HUES6 (cell line): ENCODE results near the gene HIVEP3.

Experiments used
- H3K27ac ChIP-seq: 2 replicates; pipeline ENCODE4 v1.7.0; 2013; ENCODE audit warnings: low read depth, mild to moderate bottlenecking, low read length, inconsistent platforms
- H3K27me3 ChIP-seq: 2 replicates; pipeline ENCODE4 v1.6.1; 2013; ENCODE audit warnings: low read length; ENCODE audit not compliant: control insufficient read depth, insufficient read depth
- H3K36me3 ChIP-seq: 2 replicates; pipeline ENCODE4 v1.6.1; 2013; ENCODE audit warnings: low read length; ENCODE audit not compliant: control insufficient read depth, insufficient read depth
- H3K4me1 ChIP-seq: 2 replicates; pipeline ENCODE4 v1.6.1; 2013; ENCODE audit warnings: low read length; ENCODE audit not compliant: control insufficient read depth, insufficient read depth
- H3K4me3 ChIP-seq: 2 replicates; pipeline ENCODE4 v1.5.1; 2013; ENCODE audit warnings: low read depth, low read length
- H3K9ac ChIP-seq: one replicate; pipeline ENCODE4 v1.6.1; 2013; ENCODE audit warnings: mild to moderate bottlenecking, low read length
- H3K9me3 ChIP-seq: 2 replicates; pipeline ENCODE4 v1.6.1; 2013; ENCODE audit warnings: low read depth, low read length; ENCODE audit not compliant: control insufficient read depth, insufficient read depth

The HIVEP3 gene

DNA sequence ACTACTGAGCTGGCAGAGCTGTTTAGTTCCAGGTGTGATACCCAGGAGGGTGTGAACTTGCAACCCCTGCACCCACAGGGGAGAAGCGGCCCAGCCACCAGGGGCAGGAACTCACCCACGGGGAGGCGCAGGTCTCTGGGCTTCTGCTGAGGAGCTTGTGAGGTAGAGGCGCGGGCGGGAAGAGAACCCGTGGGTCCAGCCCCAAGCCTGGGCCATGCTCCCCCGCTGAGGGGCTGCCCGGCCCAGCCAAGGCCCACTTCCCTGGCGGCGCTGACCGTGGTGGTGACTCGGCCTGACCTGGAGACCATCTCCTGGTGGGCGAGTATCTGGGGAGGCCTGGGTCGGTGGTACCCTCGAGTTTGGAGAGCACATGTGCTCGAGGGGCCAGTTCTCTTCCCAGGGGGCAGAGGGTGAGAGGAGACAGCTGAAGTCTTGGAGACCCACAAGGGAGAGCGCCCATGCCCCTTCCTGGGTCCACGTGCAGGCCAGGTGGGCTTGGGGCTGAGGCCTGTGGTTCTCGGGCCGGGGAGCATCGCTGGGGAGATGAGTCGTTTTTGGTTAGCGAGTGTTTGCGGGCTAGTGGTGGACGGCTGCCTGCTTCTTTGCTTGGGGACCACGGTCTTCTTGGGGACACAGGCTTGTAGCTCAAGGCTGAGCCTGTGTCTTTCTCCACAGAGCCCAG is 405.9 kb downstream of the HIVEP3 start:
- Histone ChIP-seq H3K9me3 (no peaks in the 10 kb centered on the region), H3K27me3 (peaks cover 11% of the 10 kb centered on the region; the same call in 1 of the 2 replicates), H3K4me3 (no peak overlapping the region), H3K27ac (no peak overlapping the region), H3K9ac (no peak overlapping the region), H3K36me3 (no peaks in the 10 kb centered on the region), H3K4me1 (peaks cover 18% of the 10 kb centered on the region)

DNA sequence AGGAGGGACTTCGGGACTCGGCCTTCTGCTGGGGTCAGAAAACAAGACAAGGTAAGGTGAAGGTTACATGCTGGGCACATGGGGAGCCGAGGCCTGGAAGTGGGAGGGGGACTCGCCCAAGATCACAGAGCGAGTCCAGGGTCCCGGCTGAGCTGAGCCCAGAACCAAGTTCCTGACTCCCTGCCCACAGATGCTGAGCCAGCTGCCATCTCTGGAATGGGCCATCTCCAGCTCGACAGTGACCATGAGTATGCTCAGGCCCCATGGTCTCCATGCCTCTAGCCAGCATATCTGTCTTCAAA is 407.5 kb downstream of the HIVEP3 start:
- no peaks in the 10 kb centered on the region for H3K9me3 ChIP-seq
- no peak overlapping the region for H3K4me3 ChIP-seq
- peaks cover under 1% of the 10 kb centered on the region; the same call in 1 of the 2 replicates for H3K27me3 ChIP-seq
- no peak overlapping the region for H3K9ac ChIP-seq
- H3K36me3 ChIP-seq = no peaks in the 10 kb centered on the region
- no peak overlapping the region for H3K27ac ChIP-seq
- peaks cover 17% of the 10 kb centered on the region for H3K4me1 ChIP-seq

DNA sequence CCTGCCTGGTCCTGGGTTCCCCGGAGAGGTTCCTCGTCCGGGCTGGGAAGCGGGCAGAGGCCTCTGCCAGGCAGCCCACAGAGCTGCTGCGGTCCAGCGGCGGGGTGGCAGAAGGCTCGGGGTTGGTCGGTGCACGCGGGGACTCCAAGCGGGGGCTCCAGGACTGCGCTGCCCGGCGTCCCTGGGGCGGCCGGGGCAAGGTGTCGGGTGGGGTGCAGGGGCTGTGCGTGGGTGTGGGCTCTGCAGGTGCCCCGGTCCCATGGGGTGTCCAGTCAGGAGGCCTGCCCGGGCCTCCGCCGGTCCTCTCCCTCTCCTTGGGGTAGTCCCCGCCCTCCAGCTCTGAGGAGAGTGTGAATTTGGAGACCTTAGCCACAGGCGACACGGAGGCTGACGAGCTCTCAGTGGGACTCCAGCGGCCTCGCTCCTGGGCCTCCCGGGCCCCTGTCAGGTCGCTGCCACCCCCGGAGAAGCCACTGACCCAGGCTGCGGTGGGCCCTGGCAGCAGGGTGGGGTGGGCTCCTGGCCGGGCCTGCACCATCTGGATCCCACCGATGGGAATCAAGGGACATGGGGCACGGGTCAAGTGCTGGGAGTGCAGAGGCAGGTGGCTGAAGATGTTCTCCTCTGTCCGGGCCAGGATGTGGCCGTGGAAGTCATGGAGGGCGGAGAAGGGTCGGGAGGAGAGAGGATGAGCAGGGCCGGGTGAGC is 408.0 kb downstream of the HIVEP3 start:
- Histone ChIP-seq H3K9ac (no peak overlapping the region), H3K27me3 (no peaks in the 10 kb centered on the region), H3K9me3 (no peaks in the 10 kb centered on the region), H3K4me1 (peaks cover 14% of the 10 kb centered on the region), H3K36me3 (no peaks in the 10 kb centered on the region), H3K4me3 (no peak overlapping the region), H3K27ac (no peak overlapping the region)

DNA sequence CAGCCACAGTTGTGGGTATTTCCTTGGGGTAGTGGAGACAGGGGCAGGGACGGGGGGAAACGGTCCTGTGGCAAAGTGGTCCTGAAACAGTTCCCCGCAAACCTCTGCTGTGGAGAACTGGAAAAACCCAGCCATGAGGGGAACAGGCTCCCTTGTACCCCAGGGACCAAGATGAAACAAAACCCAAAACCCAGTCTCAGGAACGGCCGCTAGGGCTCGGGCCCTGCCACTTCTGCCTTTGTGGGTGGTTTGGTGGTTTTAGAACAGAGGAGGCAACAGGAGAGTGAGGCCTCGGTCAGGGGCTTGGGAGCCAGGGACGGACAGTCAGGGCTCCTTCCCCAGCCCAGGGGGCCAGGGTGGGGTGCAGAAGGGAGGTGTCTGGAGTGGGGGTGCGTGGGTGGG is 409.5 kb downstream of the HIVEP3 start:
- Histone ChIP-seq H3K36me3 (no peaks in the 10 kb centered on the region), H3K4me3 (no peak overlapping the region), H3K9me3 (no peaks in the 10 kb centered on the region), H3K9ac (no peak overlapping the region), H3K27me3 (no peaks in the 10 kb centered on the region), H3K4me1 (peaks cover 7% of the 10 kb centered on the region; the same call in 1 of the 2 replicates), H3K27ac (no peak overlapping the region)

DNA sequence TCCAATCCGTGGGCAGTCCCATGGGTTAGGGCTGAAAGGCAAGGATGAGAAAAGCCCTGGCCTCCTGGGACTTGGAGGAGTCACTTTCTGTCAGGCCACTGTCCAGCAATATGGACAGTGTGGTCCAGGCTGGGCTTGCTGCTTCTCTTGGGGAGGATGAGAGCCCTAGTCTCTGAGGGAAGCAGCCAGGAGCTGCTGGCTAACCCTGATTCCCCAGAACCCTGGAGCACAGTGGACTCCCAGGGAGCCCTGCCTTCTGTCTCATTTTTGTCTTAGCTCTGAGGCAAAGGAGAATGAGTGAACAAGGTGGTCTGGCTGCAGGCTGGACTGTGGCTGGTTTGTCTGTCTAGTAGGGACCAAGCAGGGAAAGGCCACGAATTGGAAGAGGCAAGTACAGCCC is 410.4 kb downstream of the HIVEP3 start:
- no peaks in the 10 kb centered on the region for H3K27me3 ChIP-seq
- no peaks in the 10 kb centered on the region for H3K9me3 ChIP-seq
- peaks cover 10% of the 10 kb centered on the region; the same call in 1 of the 2 replicates for H3K4me1 ChIP-seq
- H3K27ac ChIP-seq = no peak overlapping the region
- no peaks in the 10 kb centered on the region for H3K36me3 ChIP-seq
- no peak overlapping the region for H3K4me3 ChIP-seq
- H3K9ac ChIP-seq = no peak overlapping the region

DNA sequence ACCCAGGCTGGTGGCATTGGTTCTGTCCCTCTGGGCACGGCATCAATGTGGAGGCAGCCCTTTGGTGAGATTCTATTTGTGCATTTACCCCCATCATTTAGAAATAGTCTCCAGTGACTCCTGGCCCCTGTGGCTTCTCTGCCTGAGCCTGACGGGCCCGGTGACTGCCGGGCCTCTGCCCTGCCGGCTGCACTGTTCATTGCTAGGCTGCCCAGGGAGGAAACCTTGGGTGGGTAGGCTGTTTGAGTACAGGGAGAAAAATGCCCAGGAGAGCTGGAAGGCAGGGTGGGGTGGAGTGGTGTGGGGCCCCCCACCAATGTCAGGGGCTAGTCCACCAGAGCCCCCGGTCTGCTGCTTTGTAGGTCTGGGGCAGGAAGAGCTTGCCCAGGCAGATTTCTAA is 410.9 kb downstream of the HIVEP3 start:
- H3K9me3 ChIP-seq = no peaks in the 10 kb centered on the region
- H3K4me3 ChIP-seq = no peak overlapping the region
- peaks cover 10% of the 10 kb centered on the region; the same call in 1 of the 2 replicates for H3K4me1 ChIP-seq
- H3K27me3 ChIP-seq = no peaks in the 10 kb centered on the region
- no peak overlapping the region for H3K27ac ChIP-seq
- H3K9ac ChIP-seq = no peak overlapping the region
- no peaks in the 10 kb centered on the region for H3K36me3 ChIP-seq

DNA sequence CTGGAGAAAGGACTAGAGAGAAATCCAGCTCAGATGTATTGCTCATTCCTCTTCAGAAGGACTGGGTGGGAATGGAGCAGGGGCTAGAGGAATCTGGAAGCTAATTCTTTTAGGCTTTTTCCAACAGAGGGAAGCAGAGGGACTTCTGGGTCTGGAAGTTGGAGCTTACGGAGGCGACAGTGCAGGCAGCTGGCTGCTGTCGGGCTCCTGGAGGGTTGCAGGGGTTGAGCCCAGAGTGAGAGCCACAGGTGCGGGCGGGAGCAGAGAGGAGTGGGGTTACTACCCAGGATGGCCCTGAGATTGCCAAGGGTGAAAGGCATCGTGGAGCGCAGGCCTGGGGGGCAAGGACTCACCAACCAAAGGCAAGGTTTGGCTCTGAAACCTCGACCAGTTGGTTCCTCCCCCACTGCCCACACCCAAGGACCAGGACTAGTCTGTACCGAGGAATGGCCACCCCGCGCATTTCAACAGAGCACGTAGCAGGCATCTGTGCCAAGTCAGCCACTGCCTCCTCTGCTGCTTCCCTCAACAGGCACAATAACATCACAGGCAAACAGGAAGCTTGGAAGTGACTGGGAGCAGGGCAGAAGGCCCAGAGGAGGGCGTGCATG is 411.5 kb downstream of the HIVEP3 start:
- H3K4me3 ChIP-seq = no peak overlapping the region
- no peaks in the 10 kb centered on the region for H3K9me3 ChIP-seq
- no peak overlapping the region for H3K9ac ChIP-seq
- peaks cover 10% of the 10 kb centered on the region; the same call in 1 of the 2 replicates for H3K4me1 ChIP-seq
- no peaks in the 10 kb centered on the region for H3K27me3 ChIP-seq
- H3K36me3 ChIP-seq = no peaks in the 10 kb centered on the region
- H3K27ac ChIP-seq = no peak overlapping the region

DNA sequence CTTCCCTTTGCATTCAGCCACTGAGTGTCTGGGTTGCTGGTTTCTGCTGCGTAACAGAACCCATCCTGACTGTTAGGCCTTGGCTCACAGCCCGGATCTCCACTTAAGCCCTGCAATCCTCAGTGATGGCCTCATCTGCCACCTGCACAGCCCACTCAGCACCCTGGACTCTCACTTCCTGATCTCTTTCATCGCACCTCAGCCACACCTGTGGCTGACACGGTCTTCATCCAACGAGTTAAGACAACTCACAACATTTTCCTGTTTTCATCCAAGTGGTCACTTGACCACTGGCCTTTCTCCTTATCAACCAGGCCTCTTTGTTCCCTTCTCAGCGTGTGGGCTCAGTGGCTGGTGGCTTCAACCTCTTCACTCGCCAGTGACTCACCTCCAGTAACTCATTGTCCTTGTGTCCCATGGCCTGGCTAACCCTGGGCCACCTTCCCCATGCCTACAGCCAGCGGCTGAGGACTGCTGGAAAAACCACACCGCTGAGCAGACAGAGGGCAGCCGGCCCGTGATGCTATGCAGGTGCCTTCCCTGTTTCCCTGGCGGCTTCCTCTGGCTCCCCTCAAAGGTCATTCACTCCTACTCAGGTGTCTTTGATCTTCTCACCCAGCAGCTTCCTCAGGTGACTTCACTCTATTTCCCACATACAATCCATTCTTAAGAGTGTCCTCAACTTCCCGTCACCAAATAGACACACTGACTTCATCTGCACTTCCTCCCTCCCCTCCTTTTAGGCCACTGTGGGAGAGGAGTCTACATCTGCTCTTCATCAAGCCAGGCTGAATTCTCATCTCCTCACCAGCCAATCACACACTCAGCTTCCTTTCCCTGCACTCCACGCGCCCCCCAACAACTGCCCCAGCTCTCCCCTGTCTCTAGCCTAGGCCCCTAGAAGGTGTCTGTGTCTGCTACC is 414.3 kb downstream of the HIVEP3 start:
- Histone ChIP-seq H3K4me3 (no peak overlapping the region), H3K27me3 (no peaks in the 10 kb centered on the region), H3K27ac (no peak overlapping the region), H3K9me3 (no peaks in the 10 kb centered on the region), H3K4me1 (peaks cover 10% of the 10 kb centered on the region; the same call in 1 of the 2 replicates), H3K36me3 (no peaks in the 10 kb centered on the region), H3K9ac (no peak overlapping the region)

DNA sequence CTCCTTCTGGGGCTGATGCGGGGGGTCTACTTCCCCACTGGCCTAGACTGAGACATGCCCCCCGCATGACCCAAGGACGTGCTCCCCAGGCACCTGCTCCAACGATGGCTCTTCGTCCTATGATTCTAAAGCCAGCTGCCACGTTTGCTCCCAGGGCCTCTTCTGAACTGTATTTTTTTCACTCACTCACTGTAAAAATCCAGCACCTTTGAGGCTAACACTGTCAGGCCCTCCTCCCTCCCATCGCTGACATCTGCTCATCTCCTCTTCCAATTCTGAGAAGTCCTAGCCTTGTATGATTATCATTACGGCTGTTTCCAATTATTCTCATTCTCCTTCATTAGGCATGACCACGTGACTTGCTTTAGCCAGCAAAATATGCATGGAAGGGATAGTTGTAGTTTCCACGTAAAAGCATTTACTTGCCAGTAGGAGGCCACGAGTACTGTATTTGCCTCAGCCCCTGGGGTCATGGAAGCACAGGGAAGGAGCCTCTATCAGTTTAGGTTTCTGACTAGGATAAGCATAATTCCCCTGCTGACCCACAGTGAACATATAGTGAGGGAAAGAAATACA is 415.1 kb downstream of the HIVEP3 start:
- H3K9ac ChIP-seq = no peak overlapping the region
- H3K36me3 ChIP-seq = no peaks in the 10 kb centered on the region
- H3K27me3 ChIP-seq = no peaks in the 10 kb centered on the region
- no peak overlapping the region for H3K27ac ChIP-seq
- no peaks in the 10 kb centered on the region for H3K9me3 ChIP-seq
- no peak overlapping the region for H3K4me3 ChIP-seq
- peaks cover 10% of the 10 kb centered on the region; the same call in 1 of the 2 replicates for H3K4me1 ChIP-seq

DNA sequence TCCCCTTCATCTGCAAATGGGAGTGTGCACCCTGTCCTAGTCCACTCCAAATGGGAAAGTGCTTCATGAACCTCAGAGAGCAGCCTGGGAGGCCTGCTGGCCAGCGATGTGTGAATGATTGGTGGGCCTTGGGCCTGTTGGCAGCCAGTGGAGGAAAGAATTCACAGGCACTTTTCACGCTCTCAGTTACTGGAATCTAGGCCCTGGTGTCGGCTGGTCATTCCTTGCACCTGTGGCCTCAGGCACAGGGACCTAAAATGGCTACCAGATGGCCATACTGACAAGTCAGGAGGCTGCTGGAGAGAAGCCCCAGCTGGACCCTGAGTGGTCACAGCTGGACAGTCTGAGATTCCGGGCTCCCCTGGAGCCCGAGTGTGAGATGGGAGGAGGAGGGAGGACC is 415.8 kb downstream of the HIVEP3 start:
- Histone ChIP-seq H3K9ac (no peak overlapping the region), H3K4me1 (peaks cover 13% of the 10 kb centered on the region; the same call in 1 of the 2 replicates), H3K4me3 (no peak overlapping the region), H3K36me3 (no peaks in the 10 kb centered on the region), H3K27me3 (no peaks in the 10 kb centered on the region), H3K9me3 (no peaks in the 10 kb centered on the region), H3K27ac (no peak overlapping the region)
